Naive thymus-derived CD8-positive, alpha-beta T cell (primary cell): ENCODE results near the gene SEC22C. TPM values are rescaled to one million over a fixed set of nuclear protein-coding genes. Genes with fewer than 3 reads are reported as not detected.
A peak's percentile ranks its signal among the peaks of the same experiment; 100 is the strongest.

Experiments used
- ATAC-seq, 2 donors: fragments of 150-1000 bp; cut with Tn5 transposase in 1 of 2; sonication (Bioruptor Pico), chemical (Tn5 transposase) in 1 of 2; 1 replicate in 1 of 2; 2 replicates in 1 of 2; pipeline ENCODE4 v1.10.0; 2021; ENCODE audit warnings: mild to moderate bottlenecking in 2 of 2, moderate library complexity in 2 of 2
- POLR2A ChIA-PET: fragments of 350-600 bp; sonication (Branson Sonifier 250); formaldehyde crosslinking; loops from one replicate; lab custom pipeline; 2021; ENCODE audit warnings: antibody characterized with exemption; lab: Charles Lee
- DNase-seq, 10 donors: peaks; one replicate each; pipeline versions ENCODE4 v3.0.0 to v3.0.0-alpha.2; 2020 to 2022
- H3K27ac Mint-ChIP-seq, 10 donors: one replicate each; pipeline ENCODE4 v1.8.0; 2020 to 2022; ENCODE audit warnings: mild to moderate bottlenecking in 10 of 10, mixed read lengths in 10 of 10, moderate library complexity in 4 of 10, inconsistent platforms in 1 of 10
- H3K27me3 Mint-ChIP-seq, 5 donors: one replicate each; pipeline ENCODE4 v1.8.0; 2021 to 2022; ENCODE audit warnings: mixed read lengths in 5 of 5
- H3K36me3 Mint-ChIP-seq, 3 donors: one replicate each; pipeline ENCODE4 v1.8.0; 2020 to 2022; ENCODE audit warnings: mixed read lengths in 3 of 3, mild to moderate bottlenecking in 2 of 3, inconsistent platforms in 1 of 3
- H3K4me1 Mint-ChIP-seq, 4 donors: one replicate each; pipeline ENCODE4 v1.8.0; 2021 to 2022; ENCODE audit warnings: mixed read lengths in 4 of 4
- H3K4me3 Mint-ChIP-seq, 10 donors: one replicate each; pipeline ENCODE4 v1.8.0; 2020 to 2022; ENCODE audit warnings: mild to moderate bottlenecking in 10 of 10, mixed read lengths in 10 of 10, moderate library complexity in 6 of 10, inconsistent platforms in 1 of 10
- H3K9me3 Mint-ChIP-seq, 9 donors: one replicate each; pipeline ENCODE4 v1.8.0; 2020 to 2022; ENCODE audit warnings: mixed read lengths in 9 of 9, mild to moderate bottlenecking in 3 of 9, inconsistent platforms in 1 of 9, moderate library complexity in 1 of 9
- polyA plus RNA-seq, 3 donors: library from polyadenylated mRNA; unstranded; fragments of 300-500 nt; fragmentation: Illumina TruSeq; gene quantifications; one replicate each; pipeline ENCODE4 v1.2.3, GENCODE V29; 2021
- total RNA-seq, 8 experiments: library from RNA in 2 of 8; stranded (reverse) in 2 of 8; gene quantifications; one replicate each; pipeline ENCODE4 v1.2.3 and lab custom pipeline; 2021 to 2026

The SEC22C gene, protein sequence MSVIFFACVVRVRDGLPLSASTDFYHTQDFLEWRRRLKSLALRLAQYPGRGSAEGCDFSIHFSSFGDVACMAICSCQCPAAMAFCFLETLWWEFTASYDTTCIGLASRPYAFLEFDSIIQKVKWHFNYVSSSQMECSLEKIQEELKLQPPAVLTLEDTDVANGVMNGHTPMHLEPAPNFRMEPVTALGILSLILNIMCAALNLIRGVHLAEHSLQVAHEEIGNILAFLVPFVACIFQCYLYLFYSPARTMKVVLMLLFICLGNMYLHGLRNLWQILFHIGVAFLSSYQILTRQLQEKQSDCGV
- total RNA-seq (10 to 100 TPM; 40.6 to 47.6 TPM), polyA plus RNA-seq (10 to 100 TPM; 33.9 to 39.3 (median 38.2) TPM), total RNA-seq (lab: John Stamatoyannopoulos, UW) (56.4 to 127 (median 90.8) reads per million in 6 experiments)

DNA sequence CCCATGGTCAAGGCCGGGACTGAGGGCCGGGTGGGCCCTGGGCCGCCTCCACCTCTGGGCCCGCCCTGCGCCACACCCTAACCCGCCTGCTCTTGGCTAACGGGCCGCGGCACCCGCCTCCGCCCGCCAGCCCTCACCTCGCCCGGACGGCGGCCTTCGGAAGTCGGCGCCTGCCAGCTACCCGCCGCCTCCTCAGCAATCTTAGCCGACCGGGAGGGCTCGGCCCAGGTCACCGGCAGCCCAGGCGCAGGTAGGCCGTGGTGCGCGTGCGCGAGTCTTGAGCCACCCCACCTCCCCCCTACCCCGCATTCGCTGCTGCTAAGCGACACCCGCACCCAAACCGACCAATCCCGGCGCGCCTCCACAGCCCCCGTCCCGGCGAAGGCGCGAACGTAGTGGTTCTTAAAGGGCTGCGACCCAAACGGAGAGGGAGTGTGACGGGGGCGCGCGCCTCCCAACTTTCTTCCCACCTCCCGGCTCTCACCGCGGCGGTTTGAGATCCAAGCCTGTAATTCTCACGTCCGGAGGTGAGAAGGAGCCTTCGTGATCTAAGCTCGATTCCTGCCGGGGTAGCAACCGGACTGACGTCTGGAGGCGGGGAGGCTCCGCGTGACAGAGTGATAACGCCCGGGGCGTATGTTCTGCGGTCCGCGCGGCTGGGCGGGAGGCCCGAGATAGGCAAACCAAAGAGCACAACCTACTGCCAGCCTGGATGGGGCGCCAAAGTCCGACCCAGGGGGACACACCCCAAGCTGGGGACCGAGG is at the start of gene SEC22C:
TSS of gene SEC22C (minus strand) at position 259 of the 765 bp plus-strand sequence. CDS start 12,921 bp downstream, outside the sequence.
- H3K36me3 Mint-ChIP-seq = peaks cover 4 to 14% (median 7%) of the 10 kb centered on the region in 3 donors
- peak within 1 kb of the TSS; percentile 94 to 100 (median 99) for H3K27ac Mint-ChIP-seq
- peaks cover 36 to 48% (median 46%) of the 10 kb centered on the region in 4 donors for H3K4me1 Mint-ChIP-seq
- H3K9me3 Mint-ChIP-seq = no peaks in the 10 kb centered on the region
- H3K27me3 Mint-ChIP-seq = no peaks in the 10 kb centered on the region
- POLR2A ChIA-PET = interaction anchor here (0.6 to 3.8 kb wide), 8 partner anchors 9 to 65 kb away, joined by 3 to 37 read pairs (median 6); partner anchors contain the start of genes NKTR and SS18L2
- DNase-seq = peak; percentile 90 to 98 (median 94)
- peak; percentile 89 to 90 for ATAC-seq
- peak within 1 kb of the TSS; percentile 88 to 96 (median 94) for H3K4me3 Mint-ChIP-seq

DNA sequence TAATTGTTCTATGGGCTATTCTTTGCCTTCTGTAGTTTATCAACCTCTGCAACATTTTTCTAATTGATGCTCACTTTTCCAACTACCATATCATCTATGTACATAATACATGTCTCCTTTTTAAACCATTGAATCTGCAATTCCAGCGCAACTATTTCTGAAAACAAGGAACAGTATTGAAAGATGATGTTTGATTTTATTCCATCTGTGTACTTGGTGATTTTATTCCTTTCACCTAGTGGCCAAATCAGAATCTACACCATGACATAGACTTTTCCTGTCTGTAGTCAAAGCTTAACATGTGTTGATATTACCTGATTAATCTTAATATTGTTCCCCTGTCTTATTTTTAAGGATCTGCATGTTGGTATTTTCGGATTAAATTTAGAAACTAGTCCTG is 31.7 kb upstream of the SEC22C start:
- Mint-ChIP-seq H3K27ac (peak overlapping the region in 2 of 10 donors; percentile 33 to 40), H3K4me3 (peak overlapping the region in 2 of 10 donors; percentile 0 to 1), H3K27me3 (no peaks in the 10 kb centered on the region), H3K36me3 (peaks cover 0 to 70% (median 0%) of the 10 kb centered on the region in 3 donors), H3K4me1 (peaks cover 26 to 68% (median 60%) of the 10 kb centered on the region in 4 donors), H3K9me3 (no peaks in the 10 kb centered on the region)
- DNase-seq = peak in 1 of 10 donors; percentile 17
- POLR2A ChIA-PET = interaction anchor here (2.6 kb wide), 1 partner anchor 13 kb away, joined by 8 read pairs; the partner anchor contains the start of gene NKTR
- ATAC-seq = peak; percentile 51 to 57

DNA sequence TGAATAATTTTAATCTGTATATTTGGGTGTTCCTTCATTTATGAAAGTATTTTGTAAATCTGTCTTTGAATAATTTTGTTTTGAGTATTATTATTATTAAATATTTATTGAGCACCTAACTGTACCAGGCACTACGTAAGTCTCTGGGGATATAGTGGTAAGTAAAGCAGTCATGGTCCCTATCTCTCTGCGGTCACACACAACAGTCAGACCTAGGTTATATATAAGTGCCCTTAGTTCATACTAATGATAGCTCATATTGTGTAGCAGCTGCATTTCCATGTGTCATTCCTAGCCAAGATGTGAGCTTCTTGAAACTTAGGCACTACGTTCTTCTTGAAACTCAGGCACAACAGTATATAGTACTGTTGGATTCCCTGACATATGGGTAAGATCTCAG is 31.2 kb upstream of the SEC22C start:
- ATAC-seq (peak in 1 of 2 donors; percentile 23), DNase-seq (no peak)
- Mint-ChIP-seq H3K27me3 (no peaks in the 10 kb centered on the region), H3K9me3 (no peaks in the 10 kb centered on the region), H3K4me1 (peaks cover 26 to 73% (median 64%) of the 10 kb centered on the region in 4 donors), H3K36me3 (peaks cover 0 to 71% (median 0%) of the 10 kb centered on the region in 3 donors), H3K4me3 (no peak overlapping the region), H3K27ac (peak overlapping the region in 2 of 10 donors; percentile 33 to 54)
- POLR2A ChIA-PET = interaction anchor here (0.5 to 2.6 kb wide), 2 partner anchors 12 to 773 kb away, joined by 3 to 8 read pairs; partner anchors contain the start of gene NKTR

DNA sequence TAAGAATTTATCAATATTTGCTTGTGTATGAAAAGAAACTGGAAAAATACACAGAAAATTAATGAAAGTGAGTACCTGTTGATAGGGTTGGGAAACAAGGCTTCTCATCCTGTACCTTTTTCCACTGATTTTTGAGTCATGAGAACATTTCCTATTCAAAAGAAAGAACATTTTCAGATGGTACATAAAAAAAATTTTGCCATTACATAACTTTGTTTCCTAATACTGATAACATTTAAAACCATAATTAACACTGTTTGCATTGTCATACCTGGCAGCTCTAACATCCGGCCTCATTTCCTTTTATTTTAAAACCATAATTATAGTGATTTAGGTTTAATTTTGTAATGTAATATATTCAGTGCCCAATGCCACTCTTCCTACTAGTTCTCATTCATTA is 30.4 kb upstream of the SEC22C start:
- H3K4me1 Mint-ChIP-seq = peaks cover 29 to 77% (median 70%) of the 10 kb centered on the region in 4 donors
- no peaks in the 10 kb centered on the region for H3K9me3 Mint-ChIP-seq
- DNase-seq = no peak
- H3K4me3 Mint-ChIP-seq = no peak overlapping the region
- peaks cover 0 to 72% (median 1%) of the 10 kb centered on the region in 3 donors for H3K36me3 Mint-ChIP-seq
- no peaks in the 10 kb centered on the region for H3K27me3 Mint-ChIP-seq
- POLR2A ChIA-PET = interaction anchor here (1.3 to 2.6 kb wide), 2 partner anchors 9 to 11 kb away, joined by 3 to 8 read pairs; partner anchors contain the start of gene NKTR
- peak overlapping the region in 1 of 10 donors; percentile 54 for H3K27ac Mint-ChIP-seq
- ATAC-seq = no peak

DNA sequence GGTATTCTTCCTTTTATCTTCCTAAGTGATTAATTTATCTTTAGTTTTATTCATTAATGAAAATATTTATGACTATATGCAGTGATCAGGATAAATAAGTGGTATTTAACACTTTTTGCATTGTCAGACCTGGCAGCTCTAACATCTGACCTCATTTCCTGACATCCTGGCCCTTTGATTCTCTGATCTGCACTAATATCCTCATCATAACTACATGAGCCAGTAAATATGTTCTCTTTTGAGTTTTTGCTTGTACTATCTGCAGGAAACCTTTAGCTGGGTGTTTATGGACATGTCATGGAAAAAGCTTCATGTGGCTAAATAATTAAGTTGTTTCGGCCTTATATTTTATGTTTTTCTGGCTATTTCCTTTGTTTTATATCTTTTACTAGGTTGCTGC is 29.2 kb upstream of the SEC22C start:
- Mint-ChIP-seq H3K9me3 (no peaks in the 10 kb centered on the region), H3K4me3 (peak overlapping the region in 5 of 10 donors; percentile 22 to 64 (median 42)), H3K4me1 (peaks cover 28 to 78% (median 71%) of the 10 kb centered on the region in 4 donors), H3K36me3 (peaks cover 0 to 70% (median 1%) of the 10 kb centered on the region in 3 donors), H3K27ac (peak overlapping the region; percentile 24 to 83 (median 34)), H3K27me3 (no peaks in the 10 kb centered on the region)
- POLR2A ChIA-PET = interaction anchor here (1.3 kb wide), 1 partner anchor 8 kb away, joined by 3 read pairs; no protein-coding TSS in a partner anchor
- no peak for DNase-seq
- peak; percentile 44 to 64 for ATAC-seq

DNA sequence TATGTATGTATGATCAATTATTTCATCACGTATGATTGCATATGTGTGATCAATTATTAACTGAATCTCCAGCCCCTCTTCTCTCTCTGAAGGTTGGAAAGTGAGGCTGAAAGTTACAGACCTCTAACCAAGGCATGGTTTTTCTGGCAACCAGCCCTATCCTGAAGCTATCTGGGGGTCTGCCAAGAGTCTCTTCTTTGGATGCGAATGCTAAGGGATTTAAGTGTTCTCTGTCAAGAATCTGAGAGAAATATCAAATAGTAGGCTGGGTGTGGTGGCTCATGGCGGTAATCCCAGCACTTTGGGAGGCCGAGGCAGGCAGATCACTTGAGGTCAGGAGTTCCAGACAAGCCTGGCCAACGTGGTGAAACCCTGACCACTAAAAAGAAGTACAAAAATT is 26.8 kb upstream of the SEC22C start:
- Mint-ChIP-seq H3K27ac (peak overlapping the region in 7 of 10 donors; percentile 1 to 63 (median 51)), H3K4me3 (peak overlapping the region in 2 of 10 donors; percentile 1 to 19), H3K4me1 (peaks cover 28 to 80% (median 77%) of the 10 kb centered on the region in 4 donors), H3K9me3 (peaks cover 0 to 7% (median 0%) of the 10 kb centered on the region in 9 donors), H3K27me3 (no peaks in the 10 kb centered on the region), H3K36me3 (peaks cover 6 to 74% (median 9%) of the 10 kb centered on the region in 3 donors)
- DNase-seq (no peak), ATAC-seq (no peak)
- POLR2A ChIA-PET = no interaction called here

DNA sequence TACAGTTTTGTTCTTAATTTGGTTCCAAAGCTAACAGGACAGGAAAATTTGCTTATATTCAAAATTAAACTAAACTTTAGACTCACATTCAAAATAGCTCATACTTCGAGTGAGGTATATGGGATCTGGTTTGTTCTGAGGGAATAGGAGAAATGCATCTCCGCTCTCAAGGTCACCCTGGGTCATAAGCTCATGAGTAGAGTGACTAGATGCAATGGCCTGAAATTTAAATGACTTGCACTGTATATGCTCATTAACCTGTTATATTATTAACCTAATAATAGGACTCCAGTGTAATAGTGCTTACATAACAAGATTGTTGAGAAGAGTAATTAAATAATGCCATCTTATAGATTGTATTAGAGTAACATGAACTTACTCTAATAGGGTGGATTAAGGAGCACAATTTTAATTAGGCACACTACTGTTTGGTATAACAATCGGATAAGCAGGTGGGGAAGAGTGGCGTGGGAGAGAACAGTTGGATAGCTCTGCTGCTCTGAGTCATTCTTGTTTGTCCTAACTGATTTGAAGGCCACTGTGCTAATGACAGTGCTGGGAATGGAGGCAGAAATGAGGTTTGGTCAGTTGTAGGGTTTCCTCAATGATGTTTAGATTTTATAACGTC is 23.9 kb upstream of the SEC22C start:
- POLR2A ChIA-PET = no interaction called here
- no peak for ATAC-seq
- Mint-ChIP-seq H3K9me3 (peaks cover 0 to 7% (median 0%) of the 10 kb centered on the region in 9 donors), H3K4me1 (peaks cover 22 to 74% (median 66%) of the 10 kb centered on the region in 4 donors), H3K36me3 (peaks cover 6 to 62% (median 11%) of the 10 kb centered on the region in 3 donors), H3K4me3 (peak overlapping the region in 1 of 10 donors; percentile 27), H3K27ac (peak overlapping the region in 3 of 10 donors; percentile 37 to 73 (median 40)), H3K27me3 (no peaks in the 10 kb centered on the region)
- no peak for DNase-seq

DNA sequence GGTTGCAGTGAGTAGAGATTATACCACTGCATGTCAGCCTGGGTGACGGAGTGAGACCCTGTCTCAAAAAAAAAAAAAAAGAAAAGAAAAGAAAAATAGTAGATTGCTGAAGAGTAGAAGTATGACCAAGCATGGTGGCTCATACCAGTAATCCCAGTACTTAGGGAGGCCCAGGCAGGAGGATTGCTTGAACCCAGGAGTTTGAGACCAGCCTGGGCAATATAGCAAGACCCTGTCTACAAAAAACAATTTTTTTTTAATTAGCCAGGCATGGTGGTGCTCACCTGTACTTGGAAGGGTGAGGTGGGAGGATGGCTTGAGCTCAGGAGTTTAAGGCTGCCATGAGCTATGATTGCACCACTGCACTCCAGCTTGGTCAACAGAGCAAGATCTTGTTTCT is 21.2 kb upstream of the SEC22C start:
- DNase-seq (no peak), ATAC-seq (no peak)
- Mint-ChIP-seq H3K27ac (peak overlapping the region in 1 of 10 donors; percentile 48), H3K4me3 (peak overlapping the region in 2 of 10 donors; percentile 91 to 93), H3K4me1 (peaks cover 16 to 63% (median 52%) of the 10 kb centered on the region in 4 donors), H3K36me3 (peaks cover 6 to 36% (median 11%) of the 10 kb centered on the region in 3 donors), H3K9me3 (peaks cover 0 to 7% (median 0%) of the 10 kb centered on the region in 9 donors), H3K27me3 (no peaks in the 10 kb centered on the region)
- POLR2A ChIA-PET = interaction anchor here (0.6 to 3.8 kb wide), 7 partner anchors 9 to 155 kb away, joined by 3 to 71 read pairs (median 4); partner anchors contain the start of gene SS18L2

DNA sequence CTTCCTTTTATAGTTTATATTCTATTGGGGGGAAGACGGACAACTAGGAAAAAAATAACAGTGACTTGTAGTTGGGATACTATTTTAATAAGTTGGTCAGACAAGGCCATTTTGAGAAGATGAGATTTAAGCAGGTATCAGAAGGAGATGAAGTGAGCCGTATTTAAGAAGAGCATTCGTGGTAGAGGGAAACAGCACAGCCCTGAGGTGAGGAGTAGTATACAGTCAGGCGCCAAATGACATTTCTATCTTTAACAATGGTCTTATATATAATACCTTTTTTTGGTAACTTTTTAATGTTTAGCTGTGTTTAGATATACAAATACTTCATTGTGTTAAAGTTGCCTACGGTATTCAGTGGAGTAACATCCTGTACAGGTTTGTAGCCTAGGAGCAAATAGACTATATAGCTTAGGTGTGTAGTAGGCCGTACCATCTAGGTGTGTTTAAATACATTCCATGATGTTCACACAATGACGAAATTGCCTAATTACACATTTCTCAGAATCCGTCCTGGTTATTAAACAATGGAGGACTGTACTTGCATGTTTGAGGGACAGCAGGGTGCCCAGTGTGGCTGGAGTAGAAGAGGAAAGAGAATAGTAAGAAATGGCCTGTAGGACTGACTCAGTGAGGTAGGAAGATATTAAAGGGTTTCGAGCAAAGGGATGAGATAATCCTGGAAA is 20.3 kb upstream of the SEC22C start:
- DNase-seq (peak in 2 of 10 donors; percentile 9 to 19), ATAC-seq (no peak)
- H3K27ac Mint-ChIP-seq = peak overlapping the region; percentile 60 to 98 (median 93)
- H3K4me3 Mint-ChIP-seq = peak overlapping the region; percentile 86 to 96 (median 93)
- H3K27me3 Mint-ChIP-seq = no peaks in the 10 kb centered on the region
- peaks cover 13 to 56% (median 46%) of the 10 kb centered on the region in 4 donors for H3K4me1 Mint-ChIP-seq
- H3K36me3 Mint-ChIP-seq = peaks cover 6 to 29% (median 10%) of the 10 kb centered on the region in 3 donors
- POLR2A ChIA-PET = interaction anchor here (0.6 to 3.8 kb wide), 8 partner anchors 11 to 94 kb away, joined by 3 to 71 read pairs (median 4); partner anchors contain the start of genes SEC22C and SS18L2
- peaks cover 0 to 7% (median 0%) of the 10 kb centered on the region in 9 donors for H3K9me3 Mint-ChIP-seq

DNA sequence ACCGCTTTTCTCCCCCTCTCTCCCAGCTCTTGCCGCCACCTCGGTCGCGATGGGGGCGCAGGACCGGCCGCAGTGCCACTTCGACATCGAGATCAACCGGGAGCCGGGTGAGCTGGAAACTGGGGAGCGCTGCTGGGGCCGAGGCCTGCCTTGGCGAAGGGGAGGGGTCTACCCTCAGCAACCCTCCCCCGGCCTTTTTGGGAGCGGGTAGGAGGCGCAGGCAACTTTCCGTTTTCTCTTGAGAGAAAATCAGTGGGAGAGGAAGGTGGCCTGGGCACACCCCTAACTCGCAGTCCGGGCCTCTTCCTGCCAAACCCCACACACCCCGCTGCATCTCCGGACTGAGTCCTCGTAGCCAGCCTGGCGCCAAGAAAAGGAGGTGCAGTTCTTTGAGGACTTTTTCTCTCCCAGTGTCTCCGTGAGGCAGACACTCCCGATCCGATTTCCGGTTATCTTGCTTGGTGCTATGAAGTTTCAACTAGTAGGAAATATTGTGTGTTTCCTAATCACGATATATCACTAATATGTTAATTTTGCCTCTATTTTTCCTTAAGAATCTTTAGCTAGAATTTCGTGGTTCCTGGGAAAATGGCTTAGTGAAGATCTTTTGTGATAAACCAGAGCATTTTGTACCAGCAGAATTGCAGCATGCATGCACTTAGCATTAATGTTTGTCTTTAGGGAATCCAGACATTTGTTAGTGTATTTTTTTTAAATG is 19.4 kb upstream of the SEC22C start:
- DNase-seq (peak in 5 of 10 donors; percentile 26 to 69 (median 41)), ATAC-seq (peak; percentile 5 to 13)
- peaks cover 6 to 26% (median 10%) of the 10 kb centered on the region in 3 donors for H3K36me3 Mint-ChIP-seq
- peaks cover 0 to 7% (median 0%) of the 10 kb centered on the region in 9 donors for H3K9me3 Mint-ChIP-seq
- POLR2A ChIA-PET = interaction anchor here (0.6 to 3.8 kb wide), 10 partner anchors 11 to 211 kb away, joined by 3 to 71 read pairs (median 6); partner anchors contain the start of genes SEC22C, SS18L2 and VIPR1
- peak overlapping the region; percentile 91 to 98 (median 94) for H3K27ac Mint-ChIP-seq
- no peaks in the 10 kb centered on the region for H3K27me3 Mint-ChIP-seq
- H3K4me1 Mint-ChIP-seq = peaks cover 10 to 51% (median 41%) of the 10 kb centered on the region in 4 donors
- H3K4me3 Mint-ChIP-seq = peak overlapping the region; percentile 86 to 96 (median 93)
